ENCODE results near the gene CDK5RAP1. TPM values are rescaled to one million over a fixed set of nuclear protein-coding genes. Genes with fewer than 3 reads are reported as not detected.

The CDK5RAP1 gene
- total and polyA plus RNA-seq, 12 donors: 11.3 to 134 (median 24.3) TPM

DNA sequence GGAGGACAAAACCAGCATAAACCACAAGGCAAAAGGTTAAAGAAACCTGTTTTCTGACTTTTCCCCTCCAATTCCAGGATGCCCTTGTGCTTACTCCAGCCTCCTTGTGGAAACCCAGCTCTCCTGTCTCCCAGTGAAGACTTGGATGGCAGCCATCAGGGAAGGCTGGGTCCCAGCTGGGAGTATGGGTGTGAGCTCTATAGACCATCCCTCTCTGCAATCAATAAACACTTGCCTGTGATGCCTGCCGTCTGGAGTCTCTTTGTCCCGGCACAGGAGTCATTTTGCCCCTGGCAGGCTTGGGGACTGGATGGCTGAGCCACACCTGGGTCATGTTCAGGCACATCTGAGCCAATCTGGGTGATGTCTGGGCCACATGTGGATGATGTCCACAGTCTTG, 91.7 kb downstream of the CDK5RAP1 start:
- no peaks in the 10 kb centered on the region for H3K4me1 ChIP-seq (replicated peaks in 1 of 2)
- H3K27me3 ChIP-seq: no peaks in the 10 kb centered on the region
- TF ChIP-seq, protein P1, sequence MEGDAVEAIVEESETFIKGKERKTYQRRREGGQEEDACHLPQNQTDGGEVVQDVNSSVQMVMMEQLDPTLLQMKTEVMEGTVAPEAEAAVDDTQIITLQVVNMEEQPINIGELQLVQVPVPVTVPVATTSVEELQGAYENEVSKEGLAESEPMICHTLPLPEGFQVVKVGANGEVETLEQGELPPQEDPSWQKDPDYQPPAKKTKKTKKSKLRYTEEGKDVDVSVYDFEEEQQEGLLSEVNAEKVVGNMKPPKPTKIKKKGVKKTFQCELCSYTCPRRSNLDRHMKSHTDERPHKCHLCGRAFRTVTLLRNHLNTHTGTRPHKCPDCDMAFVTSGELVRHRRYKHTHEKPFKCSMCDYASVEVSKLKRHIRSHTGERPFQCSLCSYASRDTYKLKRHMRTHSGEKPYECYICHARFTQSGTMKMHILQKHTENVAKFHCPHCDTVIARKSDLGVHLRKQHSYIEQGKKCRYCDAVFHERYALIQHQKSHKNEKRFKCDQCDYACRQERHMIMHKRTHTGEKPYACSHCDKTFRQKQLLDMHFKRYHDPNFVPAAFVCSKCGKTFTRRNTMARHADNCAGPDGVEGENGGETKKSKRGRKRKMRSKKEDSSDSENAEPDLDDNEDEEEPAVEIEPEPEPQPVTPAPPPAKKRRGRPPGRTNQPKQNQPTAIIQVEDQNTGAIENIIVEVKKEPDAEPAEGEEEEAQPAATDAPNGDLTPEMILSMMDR (IDR thresholded peaks at IDR 0.05): no peak
- TF ChIP-seq POLR2A (IDR thresholded peaks at IDR 0.05): no peak
- no peak for DNase-seq
- intact Hi-C loops (cut with DNase I): loop anchor here in 1 of 2 donors (10.0 kb wide), 2 partner anchors 405 to 525 kb away; no protein-coding TSS in a partner anchor
- no peaks in the 10 kb centered on the region for H3K36me3 ChIP-seq (replicated peaks in 1 of 2)
- no peak overlapping the region for H3K27ac ChIP-seq
- WGBS, 4 donors: 33 to 46% (median 43%) methylated on average over 1 to 2 of the region's 2 CpGs
- H3K9me3 ChIP-seq (replicated peaks in 1 of 3): no peaks in the 10 kb centered on the region
- H3K4me3 ChIP-seq: no peak overlapping the region

Other genes starting within 250 kb of the CDK5RAP1 start
- gene BPIFA2, start 233.4 kb downstream of the CDK5RAP1 start, total RNA-seq: not detected
- not detected for gene BPIFA2, start 233.4 kb downstream of the CDK5RAP1 start, polyA plus RNA-seq
- gene BPIFA3, start 184.2 kb downstream of the CDK5RAP1 start, total RNA-seq: not detected
- gene BPIFA3, start 184.2 kb downstream of the CDK5RAP1 start, polyA plus RNA-seq: not detected
- not detected for gene BPIFA1, start 165.5 kb downstream of the CDK5RAP1 start, total RNA-seq
- not detected for gene BPIFA1, start 165.5 kb downstream of the CDK5RAP1 start, polyA plus RNA-seq
- under 1 TPM in 2 of 9 donors, not detected in 7; 0.23 to 0.25 TPM for gene BPIFB1, start 118.3 kb downstream of the CDK5RAP1 start, total RNA-seq
- gene BPIFB1, start 118.3 kb downstream of the CDK5RAP1 start, polyA plus RNA-seq: under 1 TPM in 1 of 3 donors, not detected in 2; 0.07 TPM
- 10 to 100 TPM; 11.5 to 73.2 (median 29.6) TPM for gene SNTA1, start 42.2 kb upstream of the CDK5RAP1 start, total RNA-seq
- gene SNTA1, start 42.2 kb upstream of the CDK5RAP1 start, polyA plus RNA-seq: 10 to 100 TPM in 2 of 3 donors, 1 to 10 TPM in 1; 4.3 to 42.2 (median 29.3) TPM
- gene CBFA2T2, start 88.6 kb upstream of the CDK5RAP1 start, total RNA-seq: 10 to 100 TPM in 5 of 9 donors, 1 to 10 TPM in 4; 5.7 to 16.7 (median 10.2) TPM
- 10 to 100 TPM in 1 of 3 donors, 1 to 10 TPM in 2; 5.3 to 10.3 (median 6.5) TPM for gene CBFA2T2, start 88.6 kb upstream of the CDK5RAP1 start, polyA plus RNA-seq

All from adrenal gland (tissue), 12 donors.